RWPE1 (cell line): ENCODE results near the gene NPPA.

Source experiments
- CTCF ChIA-PET: fragments of 350-600 bp; sonication (Branson Sonifier 250); formaldehyde crosslinking; extraction: SDS; loops from one replicate; lab custom pipeline; 2021; lab: Yijun Ruan, JAX
- POLR2A ChIA-PET: fragments of 400-600 bp; formaldehyde crosslinking; extraction: SDS; loops from one replicate; lab custom pipeline; 2020; ENCODE audit warnings: antibody characterized with exemption; ENCODE audit not compliant: low non-redundant PET; lab: Yijun Ruan, JAX
- DNase-seq: peaks from one replicate; pipeline ENCODE4 v3.0.0; 2012; ENCODE audit warnings: low spot score
- H3K27ac ChIP-seq: fragments of 450-650 bp; 2 replicates; pipeline ENCODE4 v1.5.1; 2017
- CTCF ChIP-seq: fragments of 450-650 bp; conservative IDR thresholded peaks from 2 replicates; pipeline ENCODE4 v1.5.1; 2017; ENCODE audit warnings: low read depth, mild to moderate bottlenecking

Gene NPPA

DNA sequence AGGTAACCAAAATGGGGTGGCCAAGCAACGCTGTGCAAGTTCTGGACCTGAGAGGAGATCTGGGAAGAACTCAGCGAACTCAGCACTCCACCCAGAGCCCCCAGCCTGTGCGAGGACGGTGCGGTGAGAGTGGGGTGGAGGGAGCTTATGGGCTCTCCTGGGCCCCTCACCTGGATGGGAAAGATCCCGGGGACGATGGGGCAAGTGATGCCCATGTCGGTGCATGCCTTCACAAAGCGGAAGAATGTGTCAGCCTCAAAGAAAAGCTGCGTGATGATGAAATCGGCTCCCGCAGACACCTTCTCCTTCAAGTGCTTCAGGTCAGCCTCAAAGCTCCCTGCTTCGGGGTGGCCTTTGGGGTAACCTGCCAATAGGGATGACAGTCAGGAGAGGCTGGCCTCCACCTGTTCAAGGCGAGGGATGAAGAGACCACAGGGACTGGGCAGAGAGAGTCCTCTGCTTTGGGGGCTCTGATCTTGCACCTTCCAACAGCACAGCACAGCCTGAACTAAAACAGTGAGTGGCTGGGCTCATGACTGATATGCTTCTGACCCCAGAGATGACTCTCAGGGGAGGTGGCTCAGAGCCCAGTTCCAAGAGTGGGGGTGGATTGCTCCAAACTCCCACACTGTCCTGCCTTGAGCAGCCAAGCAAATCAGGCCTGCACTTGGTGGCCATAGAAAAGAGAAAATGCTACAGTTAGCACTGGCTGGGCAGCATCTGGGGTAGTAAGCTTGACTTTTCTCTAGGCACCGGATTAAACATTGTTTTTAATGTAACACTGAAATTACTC is 51.4 kb downstream of the NPPA start:
- CTCF ChIA-PET = no interaction called here
- POLR2A ChIA-PET = no interaction called here

More for the DNA sequence above, 51.4 kb downstream of the NPPA start:
- no peak for DNase-seq
- TF ChIP-seq CTCF = no peak
- peak overlapping the region; percentile 42 for H3K27ac ChIP-seq
